Skeletal muscle satellite cell (primary cell): Measurements from ENCODE around the gene HDAC2.

Experiments
- H3K27me3 ChIP-seq: 2 replicates; pipeline ENCODE4 v1.7.0; 2013; ENCODE audit warnings: low read length; ENCODE audit not compliant: control insufficient read depth, insufficient read depth
- H3K36me3 ChIP-seq: 2 replicates; pipeline ENCODE4 v1.7.0; 2013; ENCODE audit warnings: mild to moderate bottlenecking, control low read depth, low read length; ENCODE audit not compliant: insufficient read depth
- H3K4me1 ChIP-seq: 2 replicates; pipeline ENCODE4 v1.7.0; 2013; ENCODE audit warnings: low read length; ENCODE audit not compliant: control insufficient read depth, insufficient read depth
- H3K4me2 ChIP-seq: 2 replicates; pipeline ENCODE4 v1.7.0; 2013; ENCODE audit warnings: mild to moderate bottlenecking, low read length
- H3K4me3 ChIP-seq: 2 replicates; pipeline ENCODE4 v1.7.0; 2013; ENCODE audit warnings: low read length
- H3K9ac ChIP-seq: 2 replicates; pipeline ENCODE4 v1.7.0; 2013; ENCODE audit warnings: mild to moderate bottlenecking, low read depth, low read length, moderate library complexity
- H3K9me3 ChIP-seq: replicated peaks from 2 replicates; pipeline ENCODE4 v1.7.0; 2013; ENCODE audit warnings: mild to moderate bottlenecking, control low read depth, low read length

The HDAC2 gene

GRCh38 chr6:113969888-113970804, 802 bp downstream of the HDAC2 start:
- peak overlapping the region; percentile 98 for H3K4me3 ChIP-seq
- H3K9ac ChIP-seq: peak overlapping the region; percentile 91
- H3K9me3 ChIP-seq: no peaks in the 10 kb centered on the region
- no peaks in the 10 kb centered on the region for H3K27me3 ChIP-seq
- H3K4me2 ChIP-seq: peak overlapping the region; percentile 87
- no peaks in the 10 kb centered on the region for H3K36me3 ChIP-seq
- H3K4me1 ChIP-seq: peaks cover 19% of the 10 kb centered on the region

GRCh38 chr6:113968472-113968871, 2.5 kb downstream of the HDAC2 start:
- Histone ChIP-seq H3K4me1 (peaks cover 19% of the 10 kb centered on the region), H3K4me3 (peak overlapping the region; percentile 98), H3K4me2 (peak overlapping the region; percentile 87), H3K9ac (peak overlapping the region; percentile 91), H3K36me3 (no peaks in the 10 kb centered on the region), H3K9me3 (no peaks in the 10 kb centered on the region), H3K27me3 (no peaks in the 10 kb centered on the region)

- Histone ChIP-seq H3K9me3 (no peaks in the 10 kb centered on the region), H3K27me3 (no peaks in the 10 kb centered on the region), H3K4me3 (no peak overlapping the region), H3K4me1 (peaks cover 19% of the 10 kb centered on the region), H3K36me3 (no peaks in the 10 kb centered on the region), H3K9ac (no peak overlapping the region), H3K4me2 (peak overlapping the region; percentile 87)
Measured at GRCh38 chr6:113967777-113968176, 3.2 kb downstream of the HDAC2 start.

GRCh38 chr6:113960795-113961194, 10.2 kb downstream of the HDAC2 start:
- no peak overlapping the region for H3K4me3 ChIP-seq
- no peaks in the 10 kb centered on the region for H3K9me3 ChIP-seq
- peaks cover 20% of the 10 kb centered on the region for H3K36me3 ChIP-seq
- no peaks in the 10 kb centered on the region for H3K27me3 ChIP-seq
- H3K9ac ChIP-seq: no peak overlapping the region
- peak overlapping the region; percentile 10 for H3K4me2 ChIP-seq
- peaks cover 9% of the 10 kb centered on the region for H3K4me1 ChIP-seq

- no peaks in the 10 kb centered on the region for H3K9me3 ChIP-seq
- H3K36me3 ChIP-seq: peaks cover 29% of the 10 kb centered on the region
- no peak overlapping the region for H3K9ac ChIP-seq
- H3K4me1 ChIP-seq: peaks cover 15% of the 10 kb centered on the region
- H3K27me3 ChIP-seq: no peaks in the 10 kb centered on the region
- H3K4me2 ChIP-seq: no peak overlapping the region
- no peak overlapping the region for H3K4me3 ChIP-seq
Measured at GRCh38 chr6:113959235-113959634, 11.7 kb downstream of the HDAC2 start.

- peaks cover 18% of the 10 kb centered on the region for H3K4me1 ChIP-seq
- no peaks in the 10 kb centered on the region for H3K9me3 ChIP-seq
- no peak overlapping the region for H3K4me2 ChIP-seq
- H3K4me3 ChIP-seq: no peak overlapping the region
- H3K36me3 ChIP-seq: peaks cover 53% of the 10 kb centered on the region
- H3K27me3 ChIP-seq: no peaks in the 10 kb centered on the region
- H3K9ac ChIP-seq: no peak overlapping the region
Measured at GRCh38 chr6:113954653-113955052, 16.3 kb downstream of the HDAC2 start.

- H3K9me3 ChIP-seq: no peaks in the 10 kb centered on the region
- H3K4me3 ChIP-seq: no peak overlapping the region
- H3K36me3 ChIP-seq: peaks cover 53% of the 10 kb centered on the region
- H3K4me1 ChIP-seq: peaks cover 27% of the 10 kb centered on the region
- no peak overlapping the region for H3K9ac ChIP-seq
- H3K27me3 ChIP-seq: no peaks in the 10 kb centered on the region
- H3K4me2 ChIP-seq: no peak overlapping the region
Measured at GRCh38 chr6:113953346-113953745, 17.6 kb downstream of the HDAC2 start.

GRCh38 chr6:113949499-113949898, 21.4 kb downstream of the HDAC2 start:
- Histone ChIP-seq H3K4me3 (no peak overlapping the region), H3K4me1 (peaks cover 25% of the 10 kb centered on the region), H3K9ac (no peak overlapping the region), H3K9me3 (no peaks in the 10 kb centered on the region), H3K27me3 (no peaks in the 10 kb centered on the region), H3K36me3 (peaks cover 49% of the 10 kb centered on the region), H3K4me2 (no peak overlapping the region)

GRCh38 chr6:113944701-113945100, 26.2 kb downstream of the HDAC2 start:
- Histone ChIP-seq H3K4me3 (no peak overlapping the region), H3K4me1 (peaks cover 12% of the 10 kb centered on the region), H3K4me2 (no peak overlapping the region), H3K9me3 (no peaks in the 10 kb centered on the region), H3K27me3 (no peaks in the 10 kb centered on the region), H3K9ac (no peak overlapping the region), H3K36me3 (peaks cover 57% of the 10 kb centered on the region)

- H3K4me2 ChIP-seq: no peak overlapping the region
- H3K36me3 ChIP-seq: peaks cover 46% of the 10 kb centered on the region
- H3K4me1 ChIP-seq: peaks cover 7% of the 10 kb centered on the region
- no peaks in the 10 kb centered on the region for H3K9me3 ChIP-seq
- H3K27me3 ChIP-seq: no peaks in the 10 kb centered on the region
- H3K4me3 ChIP-seq: no peak overlapping the region
- no peak overlapping the region for H3K9ac ChIP-seq
Measured at GRCh38 chr6:113939825-113940224, 31.1 kb downstream of the HDAC2 start.

- no peaks in the 10 kb centered on the region for H3K27me3 ChIP-seq
- H3K9ac ChIP-seq: no peak overlapping the region
- no peak overlapping the region for H3K4me3 ChIP-seq
- no peak overlapping the region for H3K4me2 ChIP-seq
- no peaks in the 10 kb centered on the region for H3K9me3 ChIP-seq
- H3K36me3 ChIP-seq: peaks cover 26% of the 10 kb centered on the region
- peaks cover 4% of the 10 kb centered on the region for H3K4me1 ChIP-seq
Measured at GRCh38 chr6:113936093-113936934, 34.6 kb downstream of the HDAC2 start.
